ENCODE results near the gene ERGIC1. TPM values are rescaled to one million over a fixed set of nuclear protein-coding genes. Genes with fewer than 3 reads are reported as not detected.

Gene ERGIC1
- total RNA-seq, 4 donors from 2014 or later: 54.4 to 108 (median 88.0) TPM

GRCh38 chr5:172983542-172984243, 149.6 kb downstream of the ERGIC1 start, which contains the start of gene ATP6V0E1:
ATP6V0E1 (plus strand) TSS chr5:172983771; CDS start chr5:172983861, 90 bp downstream.
- ATAC-seq (peak; percentile 92), DNase-seq (peak; percentile 96)
- peaks cover 8 to 23% of the 10 kb centered on the region in 2 donors for H3K4me1 ChIP-seq
- peak within 1 kb of the TSS; percentile 79 to 91 (median 82) for H3K4me3 ChIP-seq
- H3K9me3 ChIP-seq: no peaks in the 10 kb centered on the region
- no peak for TF ChIP-seq CTCF (IDR thresholded peaks at IDR 0.05 in 4 of 5, conservative IDR thresholded peaks at IDR 0.05 in 1 of 5)
- TF ChIP-seq POLR2A (IDR thresholded peaks at IDR 0.05): peak; percentile 98
- in situ Hi-C loops (cut with MboI; ENCODE audit: low sequenced_read_pairs in 4 of 4): loop anchor here (5.0 to 25.0 kb wide), 4 partner anchors 71 to 161 kb away; partner anchors contain the start of genes BNIP1 (in 4 of the 4) and CREBRF (in 3 of the 4)
- H3K27me3 ChIP-seq: no peaks in the 10 kb centered on the region
- intact Hi-C loops (cut with DNase I; ENCODE audit: low total_unique reads): loop anchor here (1.0 to 2.0 kb wide), 4 partner anchors 19 to 161 kb away; partner anchors contain the start of genes BNIP1, CREBRF and RPL26L1
- peak within 1 kb of the TSS; percentile 95 to 98 (median 96) for H3K27ac ChIP-seq
- H3K36me3 ChIP-seq: peaks cover 0 to 29% of the 10 kb centered on the region in 2 donors

GRCh38 chr5:172984244-172984953, 150.3 kb downstream of the ERGIC1 start:
- Histone ChIP-seq H3K36me3 (peaks cover 0 to 29% of the 10 kb centered on the region in 2 donors), H3K27ac (peak overlapping the region; percentile 95 to 98 (median 96)), H3K27me3 (no peaks in the 10 kb centered on the region), H3K9me3 (no peaks in the 10 kb centered on the region), H3K4me1 (peaks cover 8 to 23% of the 10 kb centered on the region in 2 donors), H3K4me3 (peak overlapping the region; percentile 79 to 91 (median 82))
- TF ChIP-seq POLR2A (IDR thresholded peaks at IDR 0.05) (no peak), CTCF (IDR thresholded peaks at IDR 0.05 in 4 of 5, conservative IDR thresholded peaks at IDR 0.05 in 1 of 5) (peak; percentile 15 to 56 (median 41))
- peak; percentile 74 to 88 for DNase-seq
- in situ Hi-C loops (cut with MboI; ENCODE audit: low sequenced_read_pairs in 4 of 4): loop anchor here (5.0 to 25.0 kb wide), 4 partner anchors 70 to 160 kb away; partner anchors contain the start of genes BNIP1 (in 4 of the 4) and CREBRF (in 3 of the 4)
- intact Hi-C loops (cut with DNase I; ENCODE audit: low total_unique reads): loop anchor here (1.0 to 2.0 kb wide), 2 partner anchors 18 to 72 kb away; partner anchors contain the start of gene CREBRF
- ATAC-seq: peak; percentile 85

- in situ Hi-C loops (cut with MboI; ENCODE audit: low sequenced_read_pairs in 4 of 4): loop anchor here in 3 of 4 donors (10.0 to 25.0 kb wide), 3 partner anchors 69 to 159 kb away; partner anchors contain the start of genes BNIP1 (in 3 of the 3) and CREBRF (in 3 of the 3)
- DNase-seq (no peak), ATAC-seq (no peak)
- intact Hi-C loops (cut with DNase I; ENCODE audit: low total_unique reads): loop anchor here (2.0 to 5.0 kb wide), 2 partner anchors 17 to 37 kb away; no protein-coding TSS in a partner anchor
- Histone ChIP-seq H3K27ac (peak overlapping the region; percentile 95 to 98 (median 96)), H3K27me3 (no peaks in the 10 kb centered on the region), H3K4me1 (peaks cover 8 to 23% of the 10 kb centered on the region in 2 donors), H3K36me3 (peaks cover 0 to 29% of the 10 kb centered on the region in 2 donors), H3K9me3 (no peaks in the 10 kb centered on the region), H3K4me3 (peak overlapping the region in 3 of 4 donors; percentile 10 to 83 (median 26))
- TF ChIP-seq CTCF (IDR thresholded peaks at IDR 0.05 in 4 of 5, conservative IDR thresholded peaks at IDR 0.05 in 1 of 5) (no peak), POLR2A (IDR thresholded peaks at IDR 0.05) (no peak)
Observed at GRCh38 chr5:172985596-172985995, 151.5 kb downstream of the ERGIC1 start.

- H3K4me3 ChIP-seq: no peak overlapping the region
- in situ Hi-C loops (cut with MboI; ENCODE audit: low sequenced_read_pairs in 4 of 4): loop anchor here in 3 of 4 donors (10.0 to 25.0 kb wide), 3 partner anchors 67 to 157 kb away; partner anchors contain the start of genes BNIP1 (in 3 of the 3) and CREBRF (in 3 of the 3)
- H3K36me3 ChIP-seq: peaks cover 0 to 53% of the 10 kb centered on the region in 2 donors
- H3K9me3 ChIP-seq: no peaks in the 10 kb centered on the region
- peaks cover 8 to 23% of the 10 kb centered on the region in 2 donors for H3K4me1 ChIP-seq
- H3K27ac ChIP-seq: no peak overlapping the region
- DNase-seq (no peak), ATAC-seq (no peak)
- intact Hi-C loops (cut with DNase I; ENCODE audit: low total_unique reads): loop anchor here (5.0 kb wide), 1 partner anchor 34 kb away; no protein-coding TSS in a partner anchor
- no peaks in the 10 kb centered on the region for H3K27me3 ChIP-seq
- no peak for TF ChIP-seq POLR2A (IDR thresholded peaks at IDR 0.05)
- TF ChIP-seq CTCF (IDR thresholded peaks at IDR 0.05 in 4 of 5, conservative IDR thresholded peaks at IDR 0.05 in 1 of 5): no peak
Observed at GRCh38 chr5:172988276-172988675, 154.2 kb downstream of the ERGIC1 start.
